ENCODE data around the gene ARCN1. TPM values are rescaled to one million over a fixed set of nuclear protein-coding genes. Genes with fewer than 3 reads are reported as not detected.

ARCN1 gene
- total and polyA plus RNA-seq, 2 donors from 2014 or later = 64.7 to 107 TPM

GRCh38 chr11:118604566-118604965 lies 32.4 kb downstream of the ARCN1 start:
- FAIRE-seq (no peak), DNase-seq (no peak)
- Histone ChIP-seq H3K27ac (ENCODE audit: low read depth in 2 of 2, low read length in 2 of 2) (peak overlapping the region; percentile 23 to 72), H3K9me3 (ENCODE audit: control insufficient read depth in 2 of 3, insufficient read depth in 1 of 3, low read length in 3 of 3) (no peaks in the 10 kb centered on the region), H3K4me3 (ENCODE audit: low read length in 3 of 3) (no peak overlapping the region), H3K27me3 (ENCODE audit: control insufficient read depth, insufficient read depth, low read length) (peaks cover 4% of the 10 kb centered on the region), H3K4me1 (ENCODE audit: control insufficient read depth in 2 of 3, insufficient read depth in 2 of 3, low read depth in 1 of 3, low read length in 3 of 3) (peaks cover 15 to 35% (median 34%) of the 10 kb centered on the region in 3 donors), H3K9ac (ENCODE audit: low read length in 3 of 3) (peak overlapping the region in 1 of 3 donors; percentile 31), H3K36me3 (ENCODE audit: control insufficient read depth in 2 of 3, insufficient read depth in 3 of 3, low read length in 3 of 3) (peaks cover 4 to 28% (median 18%) of the 10 kb centered on the region in 3 donors)
- TF ChIP-seq CTCF (IDR thresholded peaks at IDR 0.05; ENCODE audit: borderline replicate concordance, extremely low read depth, insufficient read depth) = no peak
- intact Hi-C loops (cut with DNase I) = no loop called here

GRCh38 chr11:118605116-118605867 lies 33.1 kb downstream of the ARCN1 start:
- no peak for TF ChIP-seq CTCF (IDR thresholded peaks at IDR 0.05; ENCODE audit: borderline replicate concordance, extremely low read depth, insufficient read depth)
- H3K4me3 ChIP-seq (ENCODE audit: low read length in 3 of 3) = peak overlapping the region in 1 of 3 donors; percentile 16
- H3K4me1 ChIP-seq (ENCODE audit: control insufficient read depth in 2 of 3, insufficient read depth in 2 of 3, low read depth in 1 of 3, low read length in 3 of 3) = peaks cover 15 to 35% (median 34%) of the 10 kb centered on the region in 3 donors
- intact Hi-C loops (cut with DNase I) = no loop called here
- peaks cover 4% of the 10 kb centered on the region for H3K27me3 ChIP-seq (ENCODE audit: control insufficient read depth, insufficient read depth, low read length)
- peaks cover 4 to 21% (median 16%) of the 10 kb centered on the region in 3 donors for H3K36me3 ChIP-seq (ENCODE audit: control insufficient read depth in 2 of 3, insufficient read depth in 3 of 3, low read length in 3 of 3)
- peak overlapping the region in 1 of 3 donors; percentile 31 for H3K9ac ChIP-seq (ENCODE audit: low read length in 3 of 3)
- H3K9me3 ChIP-seq (ENCODE audit: control insufficient read depth in 2 of 3, insufficient read depth in 1 of 3, low read length in 3 of 3) = no peaks in the 10 kb centered on the region
- DNase-seq (peak; percentile 76 to 97 (median 91)), FAIRE-seq (no peak)
- peak overlapping the region; percentile 72 to 84 for H3K27ac ChIP-seq (ENCODE audit: low read depth in 2 of 2, low read length in 2 of 2)

- intact Hi-C loops (cut with DNase I) = no loop called here
- FAIRE-seq = no peak
Observed at GRCh38 chr11:118606157-118606843, 34.1 kb downstream of the ARCN1 start.

More at GRCh38 chr11:118606157-118606843, 34.1 kb downstream of the ARCN1 start:
- H3K4me1 ChIP-seq (ENCODE audit: control insufficient read depth in 2 of 3, insufficient read depth in 2 of 3, low read depth in 1 of 3, low read length in 3 of 3) = peaks cover 15 to 37% (median 35%) of the 10 kb centered on the region in 3 donors
- H3K27ac ChIP-seq (ENCODE audit: low read depth in 2 of 2, low read length in 2 of 2) = peak overlapping the region; percentile 72 to 84
- H3K9me3 ChIP-seq (ENCODE audit: control insufficient read depth in 2 of 3, insufficient read depth in 1 of 3, low read length in 3 of 3) = no peaks in the 10 kb centered on the region
- H3K4me3 ChIP-seq (ENCODE audit: low read length in 3 of 3) = peak overlapping the region in 2 of 3 donors; percentile 24 to 42
- H3K27me3 ChIP-seq (ENCODE audit: control insufficient read depth, insufficient read depth, low read length) = peaks cover 4% of the 10 kb centered on the region
- peak; percentile 76 to 86 (median 82) for DNase-seq
- peaks cover 4 to 13% (median 12%) of the 10 kb centered on the region in 3 donors for H3K36me3 ChIP-seq (ENCODE audit: control insufficient read depth in 2 of 3, insufficient read depth in 3 of 3, low read length in 3 of 3)
- no peak for TF ChIP-seq CTCF (IDR thresholded peaks at IDR 0.05; ENCODE audit: borderline replicate concordance, extremely low read depth, insufficient read depth)
- H3K9ac ChIP-seq (ENCODE audit: low read length in 3 of 3) = no peak overlapping the region
